Measurements from ENCODE around the gene RAD50. TPM values are rescaled to one million over a fixed set of nuclear protein-coding genes. Genes with fewer than 3 reads are reported as not detected.

The RAD50 gene
- total and polyA plus RNA-seq, 10 of the 15 experiments (the other 5 are each of a cell fraction or from before 2014, with no cell fraction given) = 12.8 to 68.6 (median 47.0) TPM

GRCh38 chr5:132688536-132689339, 132.0 kb downstream of the RAD50 start:
- peak overlapping the region; percentile 24; the same call in 1 of the 2 replicates for H2AFZ ChIP-seq (ENCODE audit: control insufficient read depth, low read depth, low read length)
- no peak overlapping the region for H3K4me2 ChIP-seq (ENCODE audit: control insufficient read depth, insufficient read depth)
- H3K27ac ChIP-seq (ENCODE audit: control insufficient read depth, insufficient read depth) = no peak overlapping the region
- no peaks in the 10 kb centered on the region for H4K20me1 ChIP-seq (ENCODE audit: control insufficient read depth, insufficient read depth)
- CTCF ChIA-PET = interaction anchor here (0.6 to 4.4 kb wide), 7 partner anchors 10 to 119 kb away, joined by 3 to 20 read pairs (median 3); no protein-coding TSS in a partner anchor
- intact Hi-C loops (cut with micrococcal nuclease; ENCODE audit: unreplicated experiment) = loop anchor here (2.0 kb wide), 1 partner anchor 26 kb away; no protein-coding TSS in a partner anchor
- DNase-seq (ENCODE audit: low read depth, low spot score) (no peak), ATAC-seq (peak; percentile 34), FAIRE-seq (no peak)
- no peaks in the 10 kb centered on the region for H3K79me2 ChIP-seq (ENCODE audit: control insufficient read depth, insufficient read depth, low read length)
- no peaks in the 10 kb centered on the region for H3K27me3 ChIP-seq (replicated peaks in 1 of 2; ENCODE audit: control insufficient read depth in 2 of 2, insufficient read depth in 2 of 2, low read length in 1 of 2)
- in situ Hi-C loops (cut with MboI) = no loop called here
- peaks cover 18% of the 10 kb centered on the region; the same call in 1 of the 2 replicates for H3K4me1 ChIP-seq (ENCODE audit: control insufficient read depth, insufficient read depth, low read length)
- POLR2A ChIA-PET = interaction anchor here (0.5 to 8.8 kb wide), 12 partner anchors 14 to 265 kb away, joined by 3 to 79 read pairs (median 3); partner anchors contain the start of gene IL4
- no peaks in the 10 kb centered on the region for H3K36me3 ChIP-seq (ENCODE audit: control insufficient read depth in 2 of 2, insufficient read depth in 2 of 2, low read length in 1 of 2)
- 18% methylated on average over 7 of the region's 7 CpGs for WGBS (ENCODE audit: insufficient coverage, insufficient replicate concordance, low lambda C conversion rate, missing lambda C conversion rate)
- SMC1A ChIA-PET (ENCODE audit: uncharacterized antibody, unreplicated experiment) = interaction anchor here (0.9 to 8.8 kb wide), 22 partner anchors 12 to 161 kb away, joined by 3 to 116 read pairs (median 4); partner anchors contain the start of genes IL13, IL4 and KIF3A
- RAD21 ChIA-PET (ENCODE audit: unreplicated experiment) = interaction anchor here (0.7 to 8.2 kb wide), 16 partner anchors 10 to 131 kb away, joined by 3 to 95 read pairs (median 4); partner anchors contain the start of genes IL4 and KIF3A
- no TSS peak for BruUV-seq (replicated peaks)
- no peak overlapping the region for H3K4me3 ChIP-seq
- H3K9ac ChIP-seq (ENCODE audit: control insufficient read depth, insufficient read depth, low read length) = no peak overlapping the region
- no peaks in the 10 kb centered on the region; the same call in 2 of the 3 replicates for H3K9me3 ChIP-seq (replicated peaks; ENCODE audit: control insufficient read depth, insufficient read depth, low read length)
- TF ChIP-seq ZNF207 (IDR thresholded peaks at IDR 0.05; ENCODE audit: borderline replicate concordance) (no peak), CREM (IDR thresholded peaks at IDR 0.05; ENCODE audit: low read depth) (no peak), IKZF2 (IDR thresholded peaks at IDR 0.05) (no peak), ZSCAN29 (IDR thresholded peaks at IDR 0.05) (no peak), NFXL1 (IDR thresholded peaks at IDR 0.05; ENCODE audit: borderline replicate concordance) (no peak), HDAC6 (IDR thresholded peaks at IDR 0.05; ENCODE audit: unreplicated experiment) (no peak), TCF12 (IDR thresholded peaks at IDR 0.05; ENCODE audit: low read depth, low read length) (no peak), SUZ12 (IDR thresholded peaks at IDR 0.05; ENCODE audit: unreplicated experiment) (no peak), IRF3 (IDR thresholded peaks at IDR 0.05) (no peak), RUNX3 (IDR thresholded peaks at IDR 0.05; ENCODE audit: low read length) (no peak), NR2F1 (conservative IDR thresholded peaks at IDR 0.05) (no peak), PAX5 (IDR thresholded peaks at IDR 0.05; ENCODE audit: borderline replicate concordance, low read depth, low read length) (no peak), ETV6 (conservative IDR thresholded peaks at IDR 0.05 in 1 of 2, IDR thresholded peaks at IDR 0.05 in 1 of 2; ENCODE audit: borderline replicate concordance in 1 of 2, low read depth in 1 of 2) (no peak), RCOR1 (conservative IDR thresholded peaks at IDR 0.05; ENCODE audit: low read depth, low read length) (no peak), IRF5 (IDR thresholded peaks at IDR 0.05; ENCODE audit: borderline replicate concordance) (no peak), POLR2AphosphoS2 (IDR thresholded peaks at IDR 0.05; ENCODE audit: low read depth, low read length) (no peak), KDM1A (IDR thresholded peaks at IDR 0.05; ENCODE audit: borderline replicate concordance) (no peak), ZBTB4 (CRISPR knock-in tag; IDR thresholded peaks at IDR 0.05) (no peak)

All from GM12878 (cell line).